HK-2 (cell line): ENCODE results near the gene BCO1.

ENCODE experiments used
- DNase-seq: peaks from one replicate; pipeline ENCODE4 v3.0.0-alpha.2; 2018; ENCODE audit not compliant: unreplicated experiment

Gene BCO1

DNA sequence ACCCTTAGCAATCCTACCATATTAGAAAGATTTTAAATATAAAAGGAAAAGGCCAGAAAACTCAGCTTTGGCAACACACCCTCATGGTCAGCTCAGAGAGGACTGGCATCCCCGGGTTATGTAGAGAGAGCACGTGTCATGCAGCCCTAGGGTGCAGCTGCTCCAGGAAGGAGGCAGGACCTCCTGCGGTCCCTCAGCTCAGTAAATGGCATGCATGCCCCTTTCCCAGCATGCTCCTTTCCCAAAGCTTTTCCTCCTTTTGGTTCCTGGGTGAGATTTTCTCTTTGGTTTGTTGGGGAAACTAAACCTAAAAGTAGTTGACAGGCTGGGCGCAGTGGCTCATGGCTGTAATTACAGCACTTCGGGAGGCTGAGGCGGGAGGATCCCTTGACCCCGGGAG is 80.2 kb downstream of the BCO1 start:
- DNase-seq = no peak

- peak; percentile 26 for DNase-seq
Measured at GRCh38 chr16:81319221-81319912, 80.9 kb downstream of the BCO1 start.

DNA sequence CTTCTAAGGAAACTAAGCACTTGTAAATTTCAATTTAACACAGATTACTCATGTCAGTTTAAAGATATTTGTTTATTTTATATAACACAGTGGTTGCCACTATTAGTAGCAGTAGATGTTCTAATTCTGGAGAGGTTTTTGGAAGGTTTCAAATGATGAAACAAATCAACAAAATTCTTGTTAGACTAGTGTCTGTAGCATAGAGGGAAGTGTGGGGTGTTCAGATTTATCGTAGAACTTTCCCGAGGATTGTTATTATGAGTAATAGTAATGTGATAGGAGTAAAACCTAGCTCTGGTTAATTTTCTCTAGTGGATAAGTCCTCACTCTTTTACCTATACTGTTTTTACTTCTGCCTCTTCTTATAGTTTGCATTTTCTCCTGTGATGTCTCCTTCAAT is 82.5 kb downstream of the BCO1 start:
- no peak for DNase-seq

- DNase-seq = no peak
Measured at GRCh38 chr16:81321536-81321935, 83.0 kb downstream of the BCO1 start.

GRCh38 chr16:81324808-81325207 is 86.3 kb downstream of the BCO1 start:
- no peak for DNase-seq

- no peak for DNase-seq
Measured at GRCh38 chr16:81327011-81327410, 88.5 kb downstream of the BCO1 start.

DNA sequence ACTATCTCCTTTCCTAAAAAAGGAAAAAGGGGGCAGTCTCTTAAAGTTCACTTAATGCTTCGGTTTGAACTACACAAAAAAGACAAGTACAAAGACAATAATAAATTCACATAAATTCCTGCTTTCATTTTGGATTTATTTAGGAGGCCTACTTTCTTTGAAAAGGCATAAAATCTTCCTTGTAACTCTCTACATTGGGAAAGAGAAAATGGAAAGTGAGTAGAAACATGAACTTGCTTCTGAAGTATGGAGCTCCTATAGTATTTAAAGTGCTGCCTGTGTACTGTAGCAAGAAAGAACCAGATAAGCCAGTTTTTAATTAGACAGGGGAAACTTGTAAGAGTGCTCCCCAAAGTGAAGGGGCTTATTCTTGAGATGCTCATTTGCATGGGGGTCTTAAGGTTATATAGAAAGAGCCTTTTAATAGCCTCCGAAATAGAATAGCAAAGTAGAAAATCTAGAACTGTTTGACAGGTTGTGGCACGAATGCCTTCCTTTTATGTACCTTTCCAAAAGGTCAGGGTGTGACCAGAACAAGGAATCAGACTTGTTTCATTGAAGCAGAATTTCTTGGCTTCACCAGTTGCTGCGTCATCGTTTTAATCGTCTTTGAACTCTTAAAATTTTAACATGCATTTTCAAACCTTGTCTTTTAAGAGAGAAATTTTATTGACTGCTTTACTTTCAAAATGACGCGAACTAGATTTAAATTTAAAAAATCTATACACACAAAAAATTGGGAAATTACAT is 89.1 kb downstream of the BCO1 start:
- DNase-seq = no peak

DNA sequence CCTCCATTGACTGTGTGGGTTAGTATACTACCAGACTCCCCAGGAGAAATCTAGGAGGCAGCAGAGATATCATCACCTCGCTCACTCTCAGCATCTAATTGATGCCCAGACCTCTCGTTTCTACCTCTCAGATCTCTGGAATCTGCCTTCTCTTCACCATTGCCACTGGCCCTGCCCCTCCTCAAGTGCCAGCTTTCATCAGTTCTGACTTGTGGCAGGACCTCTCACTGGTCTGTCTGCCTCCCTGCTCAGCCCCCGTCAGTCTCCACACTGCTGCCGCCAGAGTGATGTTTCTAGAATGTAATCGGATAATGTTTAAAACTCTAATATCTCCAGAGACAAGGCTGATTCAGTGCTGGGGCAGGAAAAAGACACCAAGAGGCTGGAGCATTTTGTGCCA is 91.5 kb downstream of the BCO1 start:
- no peak for DNase-seq

- DNase-seq = no peak
Measured at GRCh38 chr16:81333356-81333755, 94.9 kb downstream of the BCO1 start.

DNA sequence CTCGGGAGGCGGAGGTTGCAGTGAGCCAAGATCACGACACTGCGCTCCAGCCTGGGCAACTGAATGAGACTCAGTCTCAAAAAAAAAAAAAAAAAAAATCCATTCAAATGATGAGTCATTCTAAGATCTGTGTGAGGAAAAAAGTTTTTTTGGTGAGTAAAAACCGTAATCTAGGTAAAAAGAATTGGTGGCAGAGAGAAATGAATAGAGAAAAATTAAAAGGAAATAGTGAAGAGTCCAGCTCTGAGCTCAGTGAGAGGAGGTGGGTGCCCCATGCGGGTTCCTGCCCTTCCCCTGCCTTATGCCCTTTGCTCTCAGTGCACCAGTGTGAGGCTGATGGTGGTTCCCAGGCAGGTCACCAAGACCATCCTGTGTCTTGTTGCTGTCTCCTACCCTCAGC is 97.2 kb downstream of the BCO1 start:
- DNase-seq = no peak

GRCh38 chr16:81337097-81337496 is 98.6 kb downstream of the BCO1 start:
- DNase-seq = no peak
